Measurements from ENCODE around the gene GOLGA6L1.
"Not testable (repeated sequence)": the region's sequence is repeated elsewhere in the genome, so short reads cannot be mapped to it uniquely, and the experiment has no call there.

GOLGA6L1 gene, protein sequence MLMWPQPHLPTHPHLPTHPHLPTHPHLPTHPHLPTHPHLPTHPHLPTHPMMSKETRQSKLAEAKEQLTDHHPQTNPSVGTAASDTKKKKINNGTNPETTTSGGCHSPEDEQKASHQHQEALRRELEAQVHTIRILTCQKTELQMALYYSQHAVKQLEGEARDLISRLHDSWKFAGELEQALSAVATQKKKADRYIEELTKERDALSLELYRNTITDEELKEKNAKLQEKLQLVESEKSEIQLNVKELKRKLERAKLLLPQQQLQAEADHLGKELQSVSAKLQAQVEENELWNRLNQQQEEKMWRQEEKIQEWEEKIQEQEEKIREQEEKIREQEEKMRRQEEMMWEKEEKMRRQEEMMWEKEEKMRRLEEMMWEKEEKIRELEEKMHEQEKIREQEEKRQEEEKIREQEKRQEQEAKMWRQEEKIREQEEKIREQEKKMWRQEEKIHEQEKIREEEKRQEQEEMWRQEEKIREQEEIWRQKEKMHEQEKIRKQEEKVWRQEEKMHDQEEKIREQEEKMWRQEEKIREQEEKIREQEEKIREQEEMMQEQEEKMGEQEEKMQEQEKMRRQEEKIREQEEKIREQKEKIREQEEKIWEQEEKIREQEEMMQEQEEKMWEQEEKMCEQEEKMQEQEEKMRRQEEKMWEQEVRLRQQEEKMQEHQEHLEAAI

DNA sequence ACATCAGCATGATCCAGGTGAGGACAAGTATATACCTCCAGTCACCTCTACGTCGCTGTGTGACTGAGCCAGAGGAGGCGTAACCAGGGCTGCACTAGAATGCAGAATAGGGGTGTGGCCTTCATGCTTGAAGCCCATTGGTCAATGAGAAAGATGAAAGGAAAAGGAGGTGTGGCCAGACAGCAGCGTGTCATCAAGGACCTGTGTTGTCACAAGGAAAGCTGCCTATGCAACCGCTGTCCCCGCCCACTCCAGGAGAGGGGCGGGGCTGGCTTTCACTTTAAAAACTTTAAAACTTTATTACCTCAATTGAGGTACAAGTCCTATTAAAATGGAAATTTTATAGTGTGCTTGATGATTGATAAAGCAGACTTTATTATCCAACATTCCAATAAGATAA, at the start of gene GOLGA6L1:
GOLGA6L1 (minus strand) TSS at position 101 of the 400 bp plus-strand sequence; CDS start at position 10, 91 bp downstream.
- DNase-seq = not testable (repeated sequence)

- DNase-seq = not testable (repeated sequence)
Measured at GRCh38 chr15:23181201-23181600, 44.6 kb upstream of the GOLGA6L1 start.

GRCh38 chr15:23180547-23180927, 43.9 kb upstream of the GOLGA6L1 start:
- DNase-seq = not testable (repeated sequence)

GRCh38 chr15:23179768-23180546, 43.3 kb upstream of the GOLGA6L1 start:
- DNase-seq = not testable (repeated sequence)

DNA sequence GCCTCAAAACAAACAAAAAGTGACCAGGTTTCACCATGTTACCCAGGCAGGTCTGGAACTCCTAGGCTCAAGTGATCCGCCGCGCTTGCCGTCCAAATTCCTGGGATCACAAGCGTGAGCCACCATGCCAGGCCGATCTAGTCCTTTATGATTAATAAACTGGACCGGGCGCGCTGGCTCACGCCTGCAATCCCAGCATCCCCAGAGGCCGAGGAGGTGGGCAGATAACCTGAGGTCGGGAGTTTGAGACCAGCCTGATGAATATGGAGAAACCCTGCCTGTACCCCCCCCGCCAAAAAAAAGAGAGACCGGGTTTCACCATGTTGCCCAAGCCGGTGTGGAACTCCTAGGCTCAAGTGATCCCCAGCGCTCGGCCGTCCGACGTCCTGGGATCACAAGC, 40.1 kb upstream of the GOLGA6L1 start:
- not testable (repeated sequence) for DNase-seq

DNA sequence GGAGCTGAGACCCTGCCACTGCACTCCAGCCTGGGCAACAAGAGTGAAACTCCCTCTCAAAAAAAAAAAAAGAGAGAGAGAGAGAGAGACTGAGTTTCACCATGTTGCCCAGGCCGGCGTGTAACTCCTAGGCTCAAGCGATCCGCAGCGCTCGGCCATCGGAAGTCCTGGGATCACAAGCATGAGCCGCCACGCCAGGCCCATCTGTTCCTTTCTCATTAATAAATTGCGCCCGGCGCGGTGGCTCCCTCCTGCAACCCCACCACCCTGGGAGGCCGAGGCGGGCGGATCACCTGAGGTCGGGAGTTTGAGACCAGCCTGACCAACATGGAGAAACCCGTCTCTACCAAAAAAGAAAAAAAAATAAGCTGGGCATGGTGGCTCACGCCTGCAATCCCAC, 39.0 kb upstream of the GOLGA6L1 start:
- not testable (repeated sequence) for DNase-seq

GRCh38 chr15:23174609-23175140, 38.1 kb upstream of the GOLGA6L1 start:
- DNase-seq = not testable (repeated sequence)

GRCh38 chr15:23132787-23133186, 3.8 kb downstream of the GOLGA6L1 start:
- not testable (repeated sequence) for DNase-seq

DNA sequence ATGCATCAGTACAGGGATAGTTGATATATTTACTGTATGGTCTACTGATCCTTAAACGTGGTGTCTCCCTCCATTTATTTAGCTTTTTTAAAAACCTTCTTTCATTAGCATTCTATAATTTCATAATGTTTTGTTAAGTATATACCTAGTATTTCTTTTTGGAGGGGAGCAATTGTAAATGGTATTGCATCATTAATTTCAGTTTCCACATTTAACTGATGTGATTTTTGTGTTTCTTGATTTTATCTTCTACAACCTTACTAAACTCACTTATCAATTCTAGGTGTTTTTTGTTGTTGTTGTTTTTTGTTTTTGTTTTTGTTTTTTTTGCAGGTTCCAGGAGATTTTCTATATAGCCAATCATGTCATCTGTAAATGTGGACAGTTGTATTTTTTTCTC, 18.4 kb downstream of the GOLGA6L1 start:
- no peak for DNase-seq

DNA sequence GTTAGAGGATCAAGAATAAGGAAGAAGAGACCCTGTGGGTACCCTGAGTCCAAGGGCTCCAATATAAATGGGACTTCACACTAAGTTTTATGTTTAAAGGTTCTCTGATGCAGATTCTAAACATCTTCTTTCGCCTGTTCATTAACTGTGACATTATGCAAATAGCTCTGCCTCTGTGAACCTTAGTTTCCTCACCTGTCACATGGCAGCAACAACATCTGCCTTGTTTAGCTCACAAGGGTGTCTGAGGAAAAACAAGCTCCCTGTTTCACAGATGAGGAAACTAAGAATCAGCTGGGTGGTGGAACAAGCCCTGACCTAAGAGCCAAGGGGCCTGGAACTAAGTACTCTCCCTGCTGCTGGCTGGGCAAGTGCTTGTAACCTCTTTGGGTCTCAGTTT, 40.8 kb downstream of the GOLGA6L1 start:
- no peak for DNase-seq

GRCh38 chr15:23083115-23083514, 53.5 kb downstream of the GOLGA6L1 start:
- no peak for DNase-seq

GRCh38 chr15:23081996-23082737, 54.5 kb downstream of the GOLGA6L1 start:
- DNase-seq = not testable (repeated sequence)

- no peak for DNase-seq
Measured at GRCh38 chr15:23081271-23081670, 55.4 kb downstream of the GOLGA6L1 start.

GRCh38 chr15:23079766-23080165, 56.9 kb downstream of the GOLGA6L1 start:
- DNase-seq = no peak
